Liver (tissue), 3 donors: ENCODE results near the gene RALGAPA2.

Experiments used
- CTCF ChIP-seq: fragments of 150-350 bp; IDR thresholded peaks from 2 replicates; pipeline ENCODE4 v1.5.1; 2017; ENCODE audit warnings: improper control_type of control experiment, low read depth, low read length; ENCODE audit not compliant: missing input control
- GABPA ChIP-seq, 2 donors: IDR thresholded peaks in 1 of 2; conservative IDR thresholded peaks in 1 of 2; 2 replicates each; pipeline ENCODE4 v1.6.1; 2016; ENCODE audit warnings: antibody characterized with exemption in 2 of 2, mild to moderate bottlenecking in 1 of 2, moderate library complexity in 1 of 2
- MAX ChIP-seq: IDR thresholded peaks from 2 replicates; pipeline ENCODE4 v1.6.1; 2016; ENCODE audit warnings: antibody characterized with exemption
- REST ChIP-seq: IDR thresholded peaks from 2 replicates; pipeline ENCODE4 v1.6.1; 2016; ENCODE audit warnings: antibody characterized with exemption, mild to moderate bottlenecking
- donor health status: healthy.
- donor health status: healthy.

DNA sequence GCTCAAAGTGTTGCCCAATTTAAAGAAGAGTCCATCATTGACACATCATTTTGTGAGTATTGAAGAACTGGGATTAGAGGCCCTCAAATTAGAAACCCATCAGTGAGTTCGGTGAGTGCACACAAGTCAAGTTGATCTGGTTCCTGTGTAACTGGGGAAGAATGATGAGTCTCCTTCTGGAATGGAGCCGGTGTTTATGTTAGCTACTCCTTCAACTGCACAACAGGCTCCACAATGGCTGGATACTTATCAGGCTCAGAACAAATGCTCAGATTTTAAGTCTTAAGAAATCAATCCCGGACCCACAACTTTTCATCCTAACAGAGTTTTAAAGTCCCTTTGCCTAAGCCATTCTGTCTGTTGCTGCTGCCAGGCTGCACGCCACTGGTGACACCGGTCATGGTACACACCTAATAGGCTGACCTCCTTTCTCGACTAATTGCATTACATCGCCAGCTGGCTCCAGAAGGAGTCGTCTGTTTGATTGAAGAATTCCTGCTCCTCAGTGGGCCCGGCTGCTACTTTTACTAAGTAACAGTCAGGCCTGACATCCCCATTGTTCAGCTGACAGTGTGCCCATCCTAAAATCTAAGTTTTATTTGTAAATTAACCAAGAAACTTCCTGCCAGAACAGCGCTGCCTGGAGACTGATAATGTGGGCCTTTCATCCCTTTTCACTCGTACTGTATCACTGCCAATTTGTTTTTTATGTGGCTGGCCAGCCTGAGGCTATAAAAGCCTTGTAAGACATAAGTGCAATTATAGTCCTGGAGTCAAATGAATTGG is 214.2 kb downstream of the RALGAPA2 start:
- TF ChIP-seq MAX (no peak), REST (no peak), GABPA (IDR thresholded peaks at IDR 0.05 in 1 of 2, conservative IDR thresholded peaks at IDR 0.05 in 1 of 2) (no peak), CTCF (no peak)
